ENCODE results near the gene LRRC75B.
A peak's percentile ranks its signal among the peaks of the same experiment; 100 is the strongest.
"Not testable (repeated sequence)": the region's sequence is repeated elsewhere in the genome, so short reads cannot be mapped to it uniquely, and the experiment has no call there.

DNA sequence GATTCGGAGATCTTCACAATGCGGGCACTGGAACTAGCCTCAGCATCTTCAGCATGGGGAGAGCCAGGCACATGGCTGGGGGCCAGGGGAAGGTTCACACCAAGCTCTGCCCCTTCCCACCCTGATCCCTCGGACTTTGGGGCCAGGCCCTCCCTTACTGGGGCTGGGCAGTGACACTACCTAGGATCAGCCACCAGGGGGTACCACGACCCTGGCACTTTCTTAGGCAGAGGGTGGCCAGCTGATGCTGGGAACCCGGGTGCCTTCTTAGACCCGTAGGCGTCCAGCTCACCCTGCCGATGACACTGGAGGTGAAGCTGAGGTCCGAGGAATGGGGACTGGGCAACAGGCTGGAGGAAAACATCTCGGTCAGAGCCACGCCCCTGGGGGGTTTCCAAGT is 36.2 kb upstream of the LRRC75B start:
- TF ChIP-seq, protein P1, sequence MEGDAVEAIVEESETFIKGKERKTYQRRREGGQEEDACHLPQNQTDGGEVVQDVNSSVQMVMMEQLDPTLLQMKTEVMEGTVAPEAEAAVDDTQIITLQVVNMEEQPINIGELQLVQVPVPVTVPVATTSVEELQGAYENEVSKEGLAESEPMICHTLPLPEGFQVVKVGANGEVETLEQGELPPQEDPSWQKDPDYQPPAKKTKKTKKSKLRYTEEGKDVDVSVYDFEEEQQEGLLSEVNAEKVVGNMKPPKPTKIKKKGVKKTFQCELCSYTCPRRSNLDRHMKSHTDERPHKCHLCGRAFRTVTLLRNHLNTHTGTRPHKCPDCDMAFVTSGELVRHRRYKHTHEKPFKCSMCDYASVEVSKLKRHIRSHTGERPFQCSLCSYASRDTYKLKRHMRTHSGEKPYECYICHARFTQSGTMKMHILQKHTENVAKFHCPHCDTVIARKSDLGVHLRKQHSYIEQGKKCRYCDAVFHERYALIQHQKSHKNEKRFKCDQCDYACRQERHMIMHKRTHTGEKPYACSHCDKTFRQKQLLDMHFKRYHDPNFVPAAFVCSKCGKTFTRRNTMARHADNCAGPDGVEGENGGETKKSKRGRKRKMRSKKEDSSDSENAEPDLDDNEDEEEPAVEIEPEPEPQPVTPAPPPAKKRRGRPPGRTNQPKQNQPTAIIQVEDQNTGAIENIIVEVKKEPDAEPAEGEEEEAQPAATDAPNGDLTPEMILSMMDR (IDR thresholded peaks at IDR 0.05), result peak in 2 of 3 experiments; percentile 49 to 52
- TF ChIP-seq POLR2A (IDR thresholded peaks at IDR 0.05), result not testable (repeated sequence)

Measured in testis (tissue), 2 donors.